Peyer's patch (tissue), 4 donors: Measurements from ENCODE around the gene SLC2A4.

Experiments used
- CTCF ChIP-seq, 6 experiments: fragments of 450-650 bp in 4 of 6; fragments of 200-600 bp in 2 of 6; sonication (generic) in 1 of 6; IDR thresholded peaks; one replicate each; pipeline ENCODE4 v1.5.1; 2017 to 2019; ENCODE audit warnings: antibody characterized with exemption in 6 of 6, mild to moderate bottlenecking in 3 of 6, moderate library complexity in 1 of 6
- POLR2A ChIP-seq, 2 donors: fragments of 450-650 bp; IDR thresholded peaks; one replicate each; pipeline ENCODE4 v1.5.1; 2017; ENCODE audit warnings: antibody characterized with exemption in 2 of 2, mild to moderate bottlenecking in 2 of 2, moderate library complexity in 2 of 2

- TF ChIP-seq CTCF (IDR thresholded peaks at IDR 0.05) (no peak), POLR2A (IDR thresholded peaks at IDR 0.05) (no peak)
Observed at GRCh38 chr17:7260151-7260550, 21.4 kb upstream of the SLC2A4 start.
